Fibroblast of lung (primary cell): Measurements from ENCODE around the gene DAB1. TPM values are rescaled to one million over a fixed set of nuclear protein-coding genes. Genes with fewer than 3 reads are reported as not detected.

Experiments used
- DNase-seq, 2 donors: peaks; one replicate each; pipeline versions ENCODE4 v3.0.0 to v3.0.0-alpha.2; 2010; ENCODE audit warnings: low read depth in 2 of 2
- H2AFZ ChIP-seq: 2 replicates; pipeline ENCODE4 v1.5.1; 2012; ENCODE audit warnings: low read length, control low read depth, inconsistent platforms
- H3K27ac ChIP-seq: 2 replicates; pipeline ENCODE4 v1.5.1; 2011; ENCODE audit warnings: low read length, control low read depth; ENCODE audit not compliant: insufficient read depth
- H3K27me3 ChIP-seq: 2 replicates; pipeline ENCODE4 v1.5.1; 2011; ENCODE audit warnings: mild to moderate bottlenecking, low read length; ENCODE audit not compliant: control insufficient read depth, insufficient read depth
- H3K36me3 ChIP-seq: 2 replicates; pipeline ENCODE4 v1.5.1; 2011; ENCODE audit warnings: low read length; ENCODE audit not compliant: control insufficient read depth, insufficient read depth
- H3K4me1 ChIP-seq: 2 replicates; pipeline ENCODE4 v1.5.1; 2011; ENCODE audit warnings: low read length; ENCODE audit not compliant: control insufficient read depth, insufficient read depth; ENCODE audit errors: extremely low read depth
- H3K4me2 ChIP-seq: 2 replicates; pipeline ENCODE4 v1.5.1; 2011; ENCODE audit warnings: low read length, control low read depth; ENCODE audit not compliant: insufficient read depth; ENCODE audit errors: extremely low read depth
- H3K4me3 ChIP-seq, 4 experiments: fragments of 200-600 bp in 1 of 4; sonication (generic) in 1 of 4; replicated peaks in 1 of 4; 2 replicates each; pipeline ENCODE4 v1.5.1; 2011 to 2016; ENCODE audit warnings: low read length in 4 of 4, low read depth in 3 of 4, mild to moderate bottlenecking in 3 of 4, control low read depth in 2 of 4, inconsistent platforms in 1 of 4, mixed read lengths in 1 of 4; ENCODE audit not compliant: insufficient read depth in 1 of 4; ENCODE audit errors: control extremely low read depth in 1 of 4
- H3K79me2 ChIP-seq: 2 replicates; pipeline ENCODE4 v1.5.1; 2012; ENCODE audit warnings: mild to moderate bottlenecking, low read length, inconsistent platforms; ENCODE audit not compliant: control insufficient read depth, insufficient read depth
- H3K9ac ChIP-seq: 2 replicates; pipeline ENCODE4 v1.5.1; 2011; ENCODE audit warnings: mild to moderate bottlenecking, low read length, control low read depth; ENCODE audit not compliant: insufficient read depth
- H3K9me3 ChIP-seq: 2 replicates; pipeline ENCODE4 v1.5.1; 2012; ENCODE audit warnings: low read depth, low read length; ENCODE audit not compliant: control insufficient read depth, insufficient read depth
- H4K20me1 ChIP-seq: 2 replicates; pipeline ENCODE4 v1.5.1; 2011; ENCODE audit warnings: low read length; ENCODE audit not compliant: control insufficient read depth, insufficient read depth; ENCODE audit errors: extremely low read depth
- CTCF ChIP-seq, 2 donors: IDR thresholded peaks in 1 of 2; conservative IDR thresholded peaks in 1 of 2; 1 replicate in 1 of 2; 2 replicates in 1 of 2; pipeline ENCODE4 v1.5.1; 2011 to 2012; ENCODE audit warnings: low read length in 2 of 2, control low read depth in 1 of 2, inconsistent platforms in 1 of 2, low read depth in 1 of 2, mild to moderate bottlenecking in 1 of 2
- EZH2 ChIP-seq: IDR thresholded peaks from 2 replicates; pipeline ENCODE4 v1.5.1; 2012; ENCODE audit warnings: low read length, control low read depth, mild to moderate bottlenecking; ENCODE audit errors: missing control alignments
- polyA plus RNA-seq, 2 donors: library from polyadenylated mRNA; depleted of rRNA in 1 of 2; stranded (reverse) in 1 of 2; unstranded in 1 of 2; fragments of >200 nt; gene quantifications; 2 replicates each; pipeline ENCODE4 v1.2.1, GENCODE V29; 2011 to 2012; ENCODE audit warnings: missing spikeins in 1 of 2
- total RNA-seq: library from RNA; depleted of rRNA; stranded (reverse); fragments of >200 nt; gene quantifications from 2 replicates; pipeline ENCODE4 v1.2.1, GENCODE V29; 2014

Gene DAB1
- total and polyA plus RNA-seq, 2 donors (not counting 1 experiment from before 2014, with no cell fraction given) = 0.17 to 2.0 TPM

- Histone ChIP-seq H3K9ac (no peak overlapping the region), H3K27me3 (no peaks in the 10 kb centered on the region), H3K4me1 (no peaks in the 10 kb centered on the region), H2AFZ (no peak overlapping the region), H3K27ac (no peak overlapping the region), H3K36me3 (no peaks in the 10 kb centered on the region), H3K4me2 (no peak overlapping the region), H3K79me2 (no peaks in the 10 kb centered on the region), H3K9me3 (no peaks in the 10 kb centered on the region), H3K4me3 (no peak overlapping the region), H4K20me1 (no peaks in the 10 kb centered on the region)
- no peak for TF ChIP-seq EZH2
- TF ChIP-seq CTCF (conservative IDR thresholded peaks at IDR 0.05 in 1 of 2, IDR thresholded peaks at IDR 0.05 in 1 of 2; ENCODE audit: low read depth in 1 of 2, low read length in 2 of 2) = no peak
- no peak for DNase-seq
Measured at GRCh38 chr1:57363165-57363564, 60.7 kb downstream of the DAB1 start.

- H2AFZ ChIP-seq = no peak overlapping the region
- no peak overlapping the region for H3K9ac ChIP-seq
- H3K27me3 ChIP-seq = no peaks in the 10 kb centered on the region
- no peaks in the 10 kb centered on the region for H3K4me1 ChIP-seq
- no peak overlapping the region for H3K4me3 ChIP-seq
- no peak overlapping the region for H3K27ac ChIP-seq
- TF ChIP-seq CTCF (conservative IDR thresholded peaks at IDR 0.05 in 1 of 2, IDR thresholded peaks at IDR 0.05 in 1 of 2; ENCODE audit: low read depth in 1 of 2, low read length in 2 of 2) (no peak), EZH2 (no peak)
- H3K79me2 ChIP-seq = no peaks in the 10 kb centered on the region
- H3K36me3 ChIP-seq = no peaks in the 10 kb centered on the region
- H4K20me1 ChIP-seq = no peaks in the 10 kb centered on the region
- no peak overlapping the region for H3K4me2 ChIP-seq
- DNase-seq = no peak
- no peaks in the 10 kb centered on the region for H3K9me3 ChIP-seq
Measured at GRCh38 chr1:57362480-57362879, 61.4 kb downstream of the DAB1 start.

GRCh38 chr1:57361516-57361915 is 62.3 kb downstream of the DAB1 start:
- no peak overlapping the region for H3K27ac ChIP-seq
- no peaks in the 10 kb centered on the region for H3K9me3 ChIP-seq
- H3K4me2 ChIP-seq = no peak overlapping the region
- no peaks in the 10 kb centered on the region for H3K27me3 ChIP-seq
- H4K20me1 ChIP-seq = no peaks in the 10 kb centered on the region
- H2AFZ ChIP-seq = no peak overlapping the region
- no peak for DNase-seq
- H3K36me3 ChIP-seq = no peaks in the 10 kb centered on the region
- H3K4me3 ChIP-seq = no peak overlapping the region
- no peaks in the 10 kb centered on the region for H3K4me1 ChIP-seq
- TF ChIP-seq CTCF (conservative IDR thresholded peaks at IDR 0.05 in 1 of 2, IDR thresholded peaks at IDR 0.05 in 1 of 2; ENCODE audit: low read depth in 1 of 2, low read length in 2 of 2) = no peak
- no peak for TF ChIP-seq EZH2
- no peak overlapping the region for H3K9ac ChIP-seq
- no peaks in the 10 kb centered on the region for H3K79me2 ChIP-seq
